Keratinocyte (primary cell): Measurements from ENCODE around the gene KRT7. TPM values are rescaled to one million over a fixed set of nuclear protein-coding genes. Genes with fewer than 3 reads are reported as not detected.

Source experiments
- DNase-seq: peaks from one replicate; pipeline ENCODE4 v3.0.0-alpha.2; 2011; ENCODE audit warnings: low read depth, missing footprints, low spot score
- FAIRE-seq: peaks from 2 replicates; lab custom pipeline; 2011; peaks lifted over from hg19 to GRCh38; lab: Jason Lieb, UNC
- H2AFZ ChIP-seq: 2 replicates; pipeline ENCODE4 v1.6.0; 2012; ENCODE audit warnings: low read length, control low read depth, inconsistent platforms; ENCODE audit not compliant: control insufficient read depth
- H3K27ac ChIP-seq: 2 replicates; pipeline ENCODE4 v1.5.1; 2011; ENCODE audit warnings: low read length; ENCODE audit not compliant: control insufficient read depth, insufficient read depth
- H3K27me3 ChIP-seq: 3 replicates; pipeline ENCODE4 v1.6.0; 2011; ENCODE audit warnings: low read length; ENCODE audit not compliant: control insufficient read depth, insufficient read depth; ENCODE audit errors: extremely low read depth
- H3K36me3 ChIP-seq, 2 experiments: 2 replicates in 1 of 2; 3 replicates in 1 of 2; pipeline ENCODE4 v1.5.1; 2011; ENCODE audit warnings: low read length in 2 of 2, mild to moderate bottlenecking in 1 of 2; ENCODE audit not compliant: control insufficient read depth in 2 of 2, insufficient read depth in 2 of 2; ENCODE audit errors: extremely low read depth in 1 of 2
- H3K4me1 ChIP-seq: 3 replicates; pipeline ENCODE4 v1.5.1; 2011; ENCODE audit warnings: low read length; ENCODE audit not compliant: control insufficient read depth, insufficient read depth; ENCODE audit errors: extremely low read depth
- H3K4me2 ChIP-seq: 3 replicates; pipeline ENCODE4 v1.6.0; 2011; ENCODE audit warnings: low read depth, low read length; ENCODE audit not compliant: control insufficient read depth, insufficient read depth; ENCODE audit errors: extremely low read depth
- H3K4me3 ChIP-seq, 3 experiments: fragments of 200-600 bp in 1 of 3; sonication (generic) in 1 of 3; 2 replicates in 2 of 3; 3 replicates in 1 of 3; pipeline ENCODE4 v1.5.1; 2011 to 2016; ENCODE audit warnings: low read length in 3 of 3, mild to moderate bottlenecking in 3 of 3, control low read depth in 2 of 3, inconsistent platforms in 1 of 3, low read depth in 1 of 3, mixed read lengths in 1 of 3, mixed run types in 1 of 3, moderate library complexity in 1 of 3; ENCODE audit not compliant: control insufficient read depth in 2 of 3, insufficient read depth in 2 of 3; ENCODE audit errors: extremely low read depth in 1 of 3
- H3K79me2 ChIP-seq: 2 replicates; pipeline ENCODE4 v1.6.0; 2012; ENCODE audit warnings: low read length; ENCODE audit not compliant: control insufficient read depth, insufficient read depth
- H3K9ac ChIP-seq: 3 replicates; pipeline ENCODE4 v1.6.0; 2011; ENCODE audit warnings: low read length; ENCODE audit not compliant: control insufficient read depth, insufficient read depth; ENCODE audit errors: extremely low read depth
- H3K9me1 ChIP-seq: 3 replicates; pipeline ENCODE4 v1.6.0; 2011; ENCODE audit warnings: low read length; ENCODE audit not compliant: control insufficient read depth, insufficient read depth; ENCODE audit errors: extremely low read depth
- H3K9me3 ChIP-seq: 2 replicates; pipeline ENCODE4 v1.5.1; 2012; ENCODE audit warnings: low read depth, low read length; ENCODE audit not compliant: control insufficient read depth
- H4K20me1 ChIP-seq: 3 replicates; pipeline ENCODE4 v1.6.0; 2011; ENCODE audit warnings: low read length; ENCODE audit not compliant: control insufficient read depth, insufficient read depth; ENCODE audit errors: extremely low read depth
- CTCF ChIP-seq, 3 experiments: IDR thresholded peaks in 1 of 3; conservative IDR thresholded peaks in 1 of 3; optimal IDR thresholded peaks in 1 of 3; 2 replicates in 2 of 3; 3 replicates in 1 of 3; pipeline versions ENCODE3 to v1.5.1; 2011; ENCODE audit warnings: low read length in 3 of 3, mild to moderate bottlenecking in 3 of 3, moderate library complexity in 2 of 3, control low read depth in 1 of 3, inconsistent platforms in 1 of 3; ENCODE audit not compliant: insufficient read depth in 2 of 3; ENCODE audit errors: extremely low read depth in 1 of 3
- EZH2 ChIP-seq: IDR thresholded peaks from one replicate; pipeline ENCODE4 v1.6.1; 2012; ENCODE audit warnings: inconsistent platforms, mild to moderate bottlenecking, low read length, moderate library complexity
- dilution Hi-C: fragments of 300-500 bp; cut with MboI; formaldehyde crosslinking; loops from one replicate; pipeline ENCODE4 v1.7.0; 2020; ENCODE audit warnings: low sequenced_read_pairs; ENCODE audit not compliant: extremely low pct_ligation_motif_present
- polyA plus RNA-seq, 5 experiments: library from polyadenylated mRNA; depleted of rRNA in 3 of 5; stranded (reverse) in 3 of 5; stranded (forward) in 1 of 5; unstranded in 1 of 5; fragments of >200 nt; gene quantifications; 1 replicate in 1 of 5; 2 replicates in 3 of 5; 3 replicates in 1 of 5; pipeline versions ENCODE4 v1.2.1 to v1.2.3, GENCODE V29; 2011 to 2012; ENCODE audit warnings: missing spikeins in 2 of 5, low read depth in 1 of 5, low replicate concordance in 1 of 5

The KRT7 gene
- polyA plus RNA-seq, 1 donor (not counting 4 experiments of a cell fraction or from before 2014, with no cell fraction given) = 112 TPM

GRCh38 chr12:52261208-52261484 lies 28.1 kb downstream of the KRT7 start:
- no peak overlapping the region for H3K4me3 ChIP-seq
- DNase-seq = no peak
- peaks cover 21% of the 10 kb centered on the region for H3K27me3 ChIP-seq
- dilution Hi-C loops = no loop called here
- H3K9me1 ChIP-seq = no peaks in the 10 kb centered on the region
- no peaks in the 10 kb centered on the region for H3K9me3 ChIP-seq
- no peak overlapping the region for H2AFZ ChIP-seq
- TF ChIP-seq CTCF (optimal IDR thresholded peaks at IDR 0.05 in 1 of 3, IDR thresholded peaks at IDR 0.05 in 1 of 3, conservative IDR thresholded peaks at IDR 0.05 in 1 of 3; ENCODE audit: extremely low read depth in 1 of 3, insufficient read depth in 2 of 3, low read length in 3 of 3) (no peak), EZH2 (no peak)
- H3K79me2 ChIP-seq = no peaks in the 10 kb centered on the region
- H3K9ac ChIP-seq = no peak overlapping the region
- H3K4me1 ChIP-seq = no peaks in the 10 kb centered on the region
- H4K20me1 ChIP-seq = no peaks in the 10 kb centered on the region
- no peaks in the 10 kb centered on the region for H3K36me3 ChIP-seq
- H3K4me2 ChIP-seq = no peak overlapping the region
- H3K27ac ChIP-seq = no peak overlapping the region
- FAIRE-seq = no peak

- Histone ChIP-seq H3K4me3 (no peak overlapping the region), H3K79me2 (no peaks in the 10 kb centered on the region), H3K9ac (no peak overlapping the region), H2AFZ (no peak overlapping the region), H3K36me3 (no peaks in the 10 kb centered on the region), H3K27me3 (peaks cover 18% of the 10 kb centered on the region), H4K20me1 (no peaks in the 10 kb centered on the region), H3K9me3 (no peaks in the 10 kb centered on the region), H3K27ac (no peak overlapping the region), H3K9me1 (no peaks in the 10 kb centered on the region), H3K4me2 (no peak overlapping the region), H3K4me1 (no peaks in the 10 kb centered on the region)
- FAIRE-seq = no peak
- DNase-seq = no peak
- dilution Hi-C loops = no loop called here
- TF ChIP-seq CTCF (optimal IDR thresholded peaks at IDR 0.05 in 1 of 3, IDR thresholded peaks at IDR 0.05 in 1 of 3, conservative IDR thresholded peaks at IDR 0.05 in 1 of 3; ENCODE audit: extremely low read depth in 1 of 3, insufficient read depth in 2 of 3, low read length in 3 of 3) (no peak), EZH2 (no peak)
These were observed 29.2 kb downstream of the KRT7 start for GRCh38 chr12:52262286-52262685.
